GM12891 (cell line): Measurements from ENCODE around the gene LAMA2.

Experiments
- DNase-seq: peaks from one replicate; pipeline ENCODE4 v3.0.0; 2011; ENCODE audit warnings: low spot score; ENCODE audit not compliant: insufficient read length
- FAIRE-seq: peaks from 2 replicates; lab custom pipeline; 2011; peaks lifted over from hg19 to GRCh38; lab: Jason Lieb, UNC
- PAX5 ChIP-seq: IDR thresholded peaks from 2 replicates; pipeline ENCODE4 v1.6.1; 2011; ENCODE audit warnings: low read length, moderate library complexity, mild to moderate bottlenecking; ENCODE audit not compliant: insufficient read depth, severe bottlenecking
- POLR2A ChIP-seq: IDR thresholded peaks from 2 replicates; pipeline ENCODE4 v1.6.1; 2011; ENCODE audit warnings: low read depth, low read length, control low read depth
- POLR2AphosphoS5 ChIP-seq: IDR thresholded peaks from 2 replicates; pipeline ENCODE4 v1.6.1; 2011; ENCODE audit warnings: low read depth, low read length, control low read depth
- POU2F2 ChIP-seq: IDR thresholded peaks from 2 replicates; pipeline ENCODE4 v1.6.1; 2011; ENCODE audit warnings: low read depth, mild to moderate bottlenecking, control low read depth, low read length, moderate library complexity
- SPI1 ChIP-seq: IDR thresholded peaks from 2 replicates; pipeline ENCODE4 v1.6.1; 2011; ENCODE audit warnings: low read depth, low read length, control low read depth
- TAF1 ChIP-seq: IDR thresholded peaks from 2 replicates; pipeline ENCODE4 v1.6.1; 2011; ENCODE audit warnings: low read depth, low read length, control low read depth

The LAMA2 gene

GRCh38 chr6:129475477-129476247 lies 592.7 kb downstream of the LAMA2 start:
- TF ChIP-seq POLR2A = no peak
- no peak for TF ChIP-seq POLR2AphosphoS5
- no peak for TF ChIP-seq TAF1
- DNase-seq (no peak), FAIRE-seq (no peak)

GRCh38 chr6:129476248-129476564 lies 593.3 kb downstream of the LAMA2 start:
- TF ChIP-seq TAF1 (no peak), SPI1 (no peak), PAX5 (no peak), POU2F2 (no peak), POLR2AphosphoS5 (no peak), POLR2A (no peak)
- DNase-seq (no peak), FAIRE-seq (no peak)

DNA sequence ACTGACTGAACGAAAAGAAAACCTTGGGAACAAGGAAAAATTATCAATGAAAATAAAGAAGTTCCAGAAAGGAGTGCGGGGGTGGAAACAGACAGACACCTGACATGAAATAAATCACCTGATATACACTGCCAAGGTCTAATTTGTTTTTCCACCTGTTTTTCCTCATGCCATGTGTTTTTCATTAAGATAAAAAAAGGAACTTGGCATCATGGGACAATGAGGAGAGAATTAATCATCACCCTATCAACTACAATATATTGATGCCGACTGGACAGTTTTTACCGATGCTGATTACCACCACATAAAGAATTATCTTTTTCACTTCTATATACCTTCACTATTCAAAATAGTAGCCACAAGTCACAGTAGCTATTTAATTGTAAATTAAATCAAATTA lies 593.9 kb downstream of the LAMA2 start:
- DNase-seq (no peak), FAIRE-seq (no peak)
- TF ChIP-seq POLR2A = no peak
- no peak for TF ChIP-seq POLR2AphosphoS5
- TF ChIP-seq PAX5 = no peak
- no peak for TF ChIP-seq SPI1
- no peak for TF ChIP-seq TAF1
- TF ChIP-seq POU2F2 = no peak

- DNase-seq (no peak), FAIRE-seq (no peak)
- TF ChIP-seq POLR2AphosphoS5 = no peak
- no peak for TF ChIP-seq POU2F2
- no peak for TF ChIP-seq POLR2A
- no peak for TF ChIP-seq SPI1
- TF ChIP-seq TAF1 = no peak
- TF ChIP-seq PAX5 = no peak
Measured at GRCh38 chr6:129478379-129478778, 595.4 kb downstream of the LAMA2 start.

- no peak for DNase-seq
- FAIRE-seq = no peak
- TF ChIP-seq TAF1 (no peak), SPI1 (no peak), POU2F2 (no peak), POLR2AphosphoS5 (no peak), PAX5 (no peak), POLR2A (no peak)
Measured at GRCh38 chr6:129481706-129482105, 598.8 kb downstream of the LAMA2 start.

GRCh38 chr6:129485746-129486145 lies 602.8 kb downstream of the LAMA2 start:
- no peak for DNase-seq

DNA sequence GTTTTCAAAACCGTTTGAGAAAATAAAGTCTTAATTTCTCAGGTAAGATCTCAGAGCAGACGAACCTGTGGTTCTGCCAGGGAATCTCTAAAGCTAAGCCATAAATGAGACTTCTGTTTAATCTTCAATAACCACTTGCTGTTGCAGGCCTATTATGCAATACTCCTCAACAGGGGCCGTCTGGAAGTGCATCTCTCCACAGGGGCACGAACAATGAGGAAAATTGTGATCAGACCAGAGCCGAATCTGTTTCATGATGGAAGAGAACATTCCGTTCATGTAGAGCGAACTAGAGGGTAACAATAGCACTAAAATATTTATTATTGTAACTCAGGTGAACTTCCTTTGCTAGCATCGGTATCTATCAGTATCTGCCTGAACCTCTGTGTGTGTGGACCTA lies 603.4 kb downstream of the LAMA2 start:
- DNase-seq (no peak), FAIRE-seq (no peak)
- TF ChIP-seq POLR2A = no peak

More at GRCh38 chr6:129485746-129486145, 602.8 kb downstream of the LAMA2 start:
- FAIRE-seq = no peak
- no peak for TF ChIP-seq PAX5
- no peak for TF ChIP-seq SPI1
- TF ChIP-seq POU2F2 = no peak

DNA sequence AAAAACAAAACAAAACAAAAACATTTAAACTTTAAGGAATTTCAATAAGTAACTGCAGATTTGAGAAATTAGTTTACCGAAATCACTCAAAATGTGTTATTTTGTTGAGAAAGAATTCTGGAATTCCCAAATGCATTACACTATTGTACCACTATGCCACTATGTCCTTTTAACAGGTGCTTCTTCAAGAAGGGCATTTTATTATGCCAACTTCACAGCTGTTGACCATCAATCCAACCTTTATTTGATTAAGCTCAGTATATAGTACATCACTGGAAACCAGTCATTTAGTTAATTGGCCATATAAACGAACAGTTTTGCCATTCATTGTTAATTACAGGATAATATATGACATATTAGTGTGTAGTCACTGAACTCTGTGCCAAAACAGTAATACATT lies 605.4 kb downstream of the LAMA2 start:
- no peak for FAIRE-seq
- DNase-seq = no peak
- TF ChIP-seq POLR2AphosphoS5 = no peak
- no peak for TF ChIP-seq TAF1
- TF ChIP-seq POU2F2 = no peak
- TF ChIP-seq PAX5 = no peak
- TF ChIP-seq SPI1 = no peak
- no peak for TF ChIP-seq POLR2A

DNA sequence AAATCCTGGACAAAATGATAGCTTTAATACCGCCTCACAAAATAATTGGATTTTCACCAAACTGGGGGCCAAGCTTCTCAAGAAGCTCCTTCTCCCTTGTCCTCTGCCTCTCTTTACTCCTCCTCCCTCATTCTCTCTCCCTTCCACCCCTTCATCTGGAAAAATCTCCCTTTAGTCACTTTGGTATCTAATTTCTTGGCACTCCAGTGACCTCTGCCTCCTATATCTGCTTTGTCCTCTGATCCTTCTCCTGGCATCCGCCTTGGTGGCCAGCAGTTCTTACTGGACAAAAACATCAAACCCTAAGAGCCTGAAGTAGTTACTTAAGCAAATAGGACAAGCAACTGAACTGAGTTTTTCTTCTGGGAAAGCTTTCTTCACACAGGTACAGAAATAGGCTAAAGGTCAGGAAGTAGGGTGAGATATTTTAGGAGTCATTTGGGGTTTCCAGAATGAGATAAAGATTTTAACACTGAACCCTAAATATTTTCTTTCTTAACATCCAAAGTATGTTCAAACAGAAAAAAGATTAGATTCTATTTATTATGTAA lies 606.4 kb downstream of the LAMA2 start:
- no peak for TF ChIP-seq PAX5
- no peak for TF ChIP-seq POU2F2
- no peak for TF ChIP-seq SPI1
- TF ChIP-seq POLR2AphosphoS5 = no peak
- FAIRE-seq (no peak), DNase-seq (no peak)

DNA sequence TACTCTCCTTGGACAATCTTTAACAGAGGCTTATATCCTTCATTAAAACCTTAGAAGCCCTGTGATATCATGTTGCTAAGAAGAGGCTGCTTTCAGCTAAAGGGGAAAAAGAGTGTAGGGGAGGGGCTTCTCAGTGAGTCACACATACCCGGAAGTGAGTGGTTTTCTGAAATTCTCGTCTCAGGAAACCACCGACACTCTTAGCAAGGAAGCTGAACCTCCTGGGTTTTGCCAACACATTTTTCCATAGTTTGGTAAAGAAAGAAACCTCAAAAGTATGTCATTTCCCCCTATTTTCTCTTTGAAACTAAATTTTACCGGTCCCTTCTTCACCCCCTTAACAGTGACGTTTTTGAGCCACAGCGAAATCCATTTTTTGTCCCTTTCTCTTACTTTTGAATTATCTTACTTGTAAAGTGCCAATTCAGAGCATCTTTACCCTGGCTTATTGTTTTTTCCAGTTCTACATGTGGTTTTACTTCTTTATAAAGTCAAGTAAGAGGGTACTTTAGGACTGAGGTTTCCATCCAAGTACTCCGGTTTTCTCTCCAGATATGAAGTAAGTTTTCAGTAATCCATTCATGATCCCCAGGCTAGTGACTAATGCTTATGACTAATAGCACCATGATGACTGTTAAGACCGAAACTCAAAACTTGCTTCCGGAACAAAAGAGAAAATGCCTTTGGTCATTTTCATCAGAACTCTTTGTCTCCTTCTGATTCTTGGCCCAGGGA lies 607.8 kb downstream of the LAMA2 start:
- peak; percentile 19 for DNase-seq
- FAIRE-seq = peak; percentile 92
- TF ChIP-seq TAF1 (0 out of 2 replicates have a peak, but pooled peaks have one; percentile 26), POLR2A (peak; percentile 33; the same call in 1 of the 2 replicates), SPI1 (peak; percentile 24; the same call in 1 of the 2 replicates), POLR2AphosphoS5 (no peak), POU2F2 (0 out of 2 replicates have a peak, but pooled peaks have one; percentile 25)
